Liver (tissue), 3 donors: Measurements from ENCODE around the gene C13orf42.

ENCODE experiments used
- FOXA1 ChIP-seq: IDR thresholded peaks from 2 replicates; pipeline ENCODE4 v1.6.1; 2016; ENCODE audit warnings: antibody characterized with exemption
- RXRA ChIP-seq, 2 donors: IDR thresholded peaks; 2 replicates each; pipeline ENCODE4 v1.6.1; 2017 to 2018; ENCODE audit warnings: antibody characterized with exemption in 2 of 2, mild to moderate bottlenecking in 1 of 2
- SP1 ChIP-seq: IDR thresholded peaks from 2 replicates; pipeline ENCODE4 v1.6.1; 2018; ENCODE audit warnings: antibody characterized with exemption, mild to moderate bottlenecking
- YY1 ChIP-seq: IDR thresholded peaks from 2 replicates; pipeline ENCODE4 v1.6.1; 2016; ENCODE audit warnings: antibody characterized with exemption, mild to moderate bottlenecking
- TF ChIP-seq, protein P1 (sequence below): fragments of 150-350 bp; IDR thresholded peaks from 2 replicates; pipeline ENCODE4 v1.5.1; 2017; ENCODE audit warnings: improper control_type of control experiment, low read depth, low read length; ENCODE audit not compliant: missing input control
- TF ChIP-seq, protein P2 (sequence below): IDR thresholded peaks from 2 replicates; pipeline ENCODE4 v1.6.1; 2016; ENCODE audit warnings: antibody characterized with exemption
- donor health status: healthy.
- donor health status: healthy.

- TF ChIP-seq, protein P1, sequence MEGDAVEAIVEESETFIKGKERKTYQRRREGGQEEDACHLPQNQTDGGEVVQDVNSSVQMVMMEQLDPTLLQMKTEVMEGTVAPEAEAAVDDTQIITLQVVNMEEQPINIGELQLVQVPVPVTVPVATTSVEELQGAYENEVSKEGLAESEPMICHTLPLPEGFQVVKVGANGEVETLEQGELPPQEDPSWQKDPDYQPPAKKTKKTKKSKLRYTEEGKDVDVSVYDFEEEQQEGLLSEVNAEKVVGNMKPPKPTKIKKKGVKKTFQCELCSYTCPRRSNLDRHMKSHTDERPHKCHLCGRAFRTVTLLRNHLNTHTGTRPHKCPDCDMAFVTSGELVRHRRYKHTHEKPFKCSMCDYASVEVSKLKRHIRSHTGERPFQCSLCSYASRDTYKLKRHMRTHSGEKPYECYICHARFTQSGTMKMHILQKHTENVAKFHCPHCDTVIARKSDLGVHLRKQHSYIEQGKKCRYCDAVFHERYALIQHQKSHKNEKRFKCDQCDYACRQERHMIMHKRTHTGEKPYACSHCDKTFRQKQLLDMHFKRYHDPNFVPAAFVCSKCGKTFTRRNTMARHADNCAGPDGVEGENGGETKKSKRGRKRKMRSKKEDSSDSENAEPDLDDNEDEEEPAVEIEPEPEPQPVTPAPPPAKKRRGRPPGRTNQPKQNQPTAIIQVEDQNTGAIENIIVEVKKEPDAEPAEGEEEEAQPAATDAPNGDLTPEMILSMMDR, result no peak
- TF ChIP-seq YY1, result no peak
- no peak for TF ChIP-seq RXRA (IDR thresholded peaks at IDR 0.05)
- TF ChIP-seq SP1, result no peak
- no peak for TF ChIP-seq FOXA1
- TF ChIP-seq, protein P2, sequence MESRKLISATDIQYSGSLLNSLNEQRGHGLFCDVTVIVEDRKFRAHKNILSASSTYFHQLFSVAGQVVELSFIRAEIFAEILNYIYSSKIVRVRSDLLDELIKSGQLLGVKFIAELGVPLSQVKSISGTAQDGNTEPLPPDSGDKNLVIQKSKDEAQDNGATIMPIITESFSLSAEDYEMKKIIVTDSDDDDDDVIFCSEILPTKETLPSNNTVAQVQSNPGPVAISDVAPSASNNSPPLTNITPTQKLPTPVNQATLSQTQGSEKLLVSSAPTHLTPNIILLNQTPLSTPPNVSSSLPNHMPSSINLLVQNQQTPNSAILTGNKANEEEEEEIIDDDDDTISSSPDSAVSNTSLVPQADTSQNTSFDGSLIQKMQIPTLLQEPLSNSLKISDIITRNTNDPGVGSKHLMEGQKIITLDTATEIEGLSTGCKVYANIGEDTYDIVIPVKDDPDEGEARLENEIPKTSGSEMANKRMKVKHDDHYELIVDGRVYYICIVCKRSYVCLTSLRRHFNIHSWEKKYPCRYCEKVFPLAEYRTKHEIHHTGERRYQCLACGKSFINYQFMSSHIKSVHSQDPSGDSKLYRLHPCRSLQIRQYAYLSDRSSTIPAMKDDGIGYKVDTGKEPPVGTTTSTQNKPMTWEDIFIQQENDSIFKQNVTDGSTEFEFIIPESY, result no peak
Observed at GRCh38 chr13:51158880-51159518, 47.9 kb upstream of the C13orf42 start.
